H1 (cell line): Measurements from ENCODE around the gene MACROD2. TPM values are rescaled to one million over a fixed set of nuclear protein-coding genes. Genes with fewer than 3 reads are reported as not detected.

Experiments
- CTCF ChIA-PET: fragments of 300-600 bp; sonication (Branson Sonifier 250); formaldehyde crosslinking; loops from one replicate; lab custom pipeline; 2021; ENCODE audit not compliant: partially characterized antibody; lab: Charles Lee
- POLR2A ChIA-PET: fragments of 300-600 bp; sonication (Branson Sonifier 250); formaldehyde crosslinking; loops from one replicate; lab custom pipeline; 2021; ENCODE audit warnings: inconsistent platforms; ENCODE audit not compliant: partially characterized antibody; lab: Charles Lee
- DNase-seq, 2 experiments: peaks; one replicate each; pipeline versions ENCODE4 v3.0.0 to v3.0.0-alpha.2; 2010 to 2022; ENCODE audit warnings: low spot score in 2 of 2, low read depth in 1 of 2, mixed read lengths in 1 of 2
- FAIRE-seq: peaks from 2 replicates; lab custom pipeline; 2011; peaks lifted over from hg19 to GRCh38; lab: Jason Lieb, UNC
- H2AFZ ChIP-seq: 2 replicates; pipeline ENCODE4 v1.8.1; 2012; ENCODE audit warnings: low read length, inconsistent platforms
- H2AK5ac ChIP-seq: 2 replicates; pipeline ENCODE4 v1.6.1; 2013; ENCODE audit warnings: low read depth, low read length
- H2BK120ac ChIP-seq: replicated peaks from 2 replicates; pipeline ENCODE3; 2013; ENCODE audit warnings: low read depth, low read length, inconsistent platforms
- H2BK12ac ChIP-seq: 2 replicates; pipeline ENCODE4 v1.6.1; 2013; ENCODE audit warnings: low read depth, low read length
- H2BK15ac ChIP-seq: 2 replicates; pipeline ENCODE4 v1.6.1; 2013; ENCODE audit warnings: low read length
- H2BK20ac ChIP-seq: 2 replicates; pipeline ENCODE4 v1.6.1; 2013; ENCODE audit warnings: low read length
- H2BK5ac ChIP-seq: 2 replicates; pipeline ENCODE4 v1.6.1; 2013; ENCODE audit warnings: low read depth, low read length
- H3K14ac ChIP-seq: 2 replicates; pipeline ENCODE4 v1.6.1; 2013; ENCODE audit warnings: inconsistent platforms; ENCODE audit not compliant: insufficient read length
- H3K18ac ChIP-seq: 2 replicates; pipeline ENCODE4 v1.6.1; 2013; ENCODE audit warnings: low read length; ENCODE audit errors: extremely low read depth
- H3K23ac ChIP-seq: 2 replicates; pipeline ENCODE4 v1.6.1; 2013; ENCODE audit warnings: inconsistent platforms; ENCODE audit not compliant: insufficient read length
- H3K23me2 ChIP-seq: 2 replicates; pipeline ENCODE4 v1.6.1; 2013; ENCODE audit warnings: low read depth, low read length
- H3K27ac ChIP-seq: 2 replicates; pipeline ENCODE4 v1.6.1; 2011; ENCODE audit warnings: low read depth, low read length, inconsistent platforms
- H3K27me3 ChIP-seq, 4 experiments: replicated peaks in 1 of 4; 1 replicate in 1 of 4; 2 replicates in 3 of 4; pipeline versions ENCODE4 v1.6.1 to v1.8.1; 2011 to 2013; ENCODE audit warnings: low read length in 3 of 4, mild to moderate bottlenecking in 3 of 4, inconsistent platforms in 2 of 4, mixed read lengths in 2 of 4, moderate library complexity in 1 of 4; ENCODE audit not compliant: control insufficient read depth in 3 of 4, insufficient read depth in 3 of 4; ENCODE audit errors: extremely low read depth in 1 of 4
- H3K36me3 ChIP-seq, 4 experiments: 2 replicates each; pipeline versions ENCODE4 v1.6.1 to v1.8.1; 2011 to 2013; ENCODE audit warnings: mild to moderate bottlenecking in 4 of 4, low read length in 3 of 4, moderate library complexity in 2 of 4, control low read depth in 1 of 4, inconsistent platforms in 1 of 4; ENCODE audit not compliant: insufficient read depth in 4 of 4, control insufficient read depth in 2 of 4
- H3K4ac ChIP-seq: replicated peaks from 2 replicates; pipeline ENCODE3; 2013; ENCODE audit warnings: low read length, low read depth, mixed read lengths, inconsistent platforms; ENCODE audit not compliant: insufficient read length
- H3K4me1 ChIP-seq, 4 experiments: replicated peaks in 1 of 4; 1 replicate in 1 of 4; 2 replicates in 3 of 4; pipeline versions ENCODE4 v1.6.1 to v1.8.1; 2011 to 2013; ENCODE audit warnings: low read length in 3 of 4, inconsistent platforms in 2 of 4, mixed read lengths in 1 of 4; ENCODE audit not compliant: insufficient read depth in 4 of 4, control insufficient read depth in 3 of 4
- H3K4me2 ChIP-seq, 2 experiments: 2 replicates each; pipeline versions ENCODE4 v1.6.1 to v1.8.1; 2011 to 2013; ENCODE audit warnings: low read depth in 2 of 2, low read length in 2 of 2, control low read depth in 1 of 2, inconsistent platforms in 1 of 2, mild to moderate bottlenecking in 1 of 2; ENCODE audit not compliant: insufficient read depth in 1 of 2
- H3K4me3 ChIP-seq, 4 experiments: fragments of 200-600, 300-600 bp in 1 of 4; sonication (generic), shearing (Covaris generic), sonication (Bioruptor Twin) in 1 of 4; 2 replicates each; pipeline versions ENCODE4 v1.5.1 to v1.8.1; 2011 to 2016; ENCODE audit warnings: low read length in 4 of 4, low read depth in 3 of 4, control low read depth in 2 of 4, inconsistent platforms in 2 of 4, mild to moderate bottlenecking in 2 of 4, mixed read lengths in 1 of 4, moderate library complexity in 1 of 4; ENCODE audit not compliant: insufficient read depth in 2 of 4; ENCODE audit errors: extremely low read depth in 1 of 4
- H3K56ac ChIP-seq: replicated peaks from 2 replicates; pipeline ENCODE3; 2013; ENCODE audit warnings: low read depth, mild to moderate bottlenecking, mixed read lengths, low read length, inconsistent platforms; ENCODE audit not compliant: insufficient read length
- H3K79me1 ChIP-seq: 2 replicates; pipeline ENCODE4 v1.6.1; 2013; ENCODE audit warnings: low read depth, low read length, control low read depth
- H3K79me2 ChIP-seq, 2 experiments: 2 replicates each; pipeline versions ENCODE4 v1.6.1 to v1.8.1; 2012 to 2013; ENCODE audit warnings: low read length in 2 of 2, mild to moderate bottlenecking in 2 of 2, inconsistent platforms in 1 of 2; ENCODE audit not compliant: insufficient read depth in 2 of 2, control insufficient read depth in 1 of 2
- H3K9ac ChIP-seq, 4 experiments: replicated peaks in 1 of 4; 1 replicate in 1 of 4; 2 replicates in 3 of 4; pipeline versions ENCODE4 v1.6.1 to v1.8.1; 2011 to 2013; ENCODE audit warnings: low read depth in 3 of 4, low read length in 3 of 4, control low read depth in 2 of 4, mild to moderate bottlenecking in 2 of 4, moderate library complexity in 2 of 4, inconsistent platforms in 1 of 4; ENCODE audit errors: extremely low read depth in 1 of 4
- H3K9me3 ChIP-seq, 2 experiments: 2 replicates each; pipeline versions ENCODE4 v1.6.1 to v1.8.1; 2012 to 2013; ENCODE audit warnings: mild to moderate bottlenecking in 2 of 2, moderate library complexity in 2 of 2, control low read depth in 1 of 2, inconsistent platforms in 1 of 2, low read depth in 1 of 2, low read length in 1 of 2, mixed read lengths in 1 of 2; ENCODE audit not compliant: insufficient read depth in 2 of 2
- H4K20me1 ChIP-seq, 2 experiments: replicated peaks in 1 of 2; 2 replicates each; pipeline versions ENCODE3 to v1.8.1; 2011 to 2013; ENCODE audit warnings: inconsistent platforms in 2 of 2, low read length in 2 of 2, mild to moderate bottlenecking in 1 of 2; ENCODE audit not compliant: insufficient read depth in 2 of 2, control insufficient read depth in 1 of 2
- H4K5ac ChIP-seq: 2 replicates; pipeline ENCODE4 v1.6.1; 2013; ENCODE audit warnings: low read length, low read depth, mixed read lengths, inconsistent platforms; ENCODE audit not compliant: insufficient read length
- H4K8ac ChIP-seq: 2 replicates; pipeline ENCODE4 v1.8.0; 2013; ENCODE audit warnings: mild to moderate bottlenecking, moderate library complexity, low read length, inconsistent platforms; ENCODE audit not compliant: insufficient read depth; ENCODE audit errors: extremely low read depth
- H4K91ac ChIP-seq: replicated peaks from 2 replicates; pipeline ENCODE3; 2013; ENCODE audit warnings: low read length, mixed read lengths, inconsistent platforms; ENCODE audit not compliant: insufficient read length
- KDM1A ChIP-seq: fragments of 200-600, 300-600 bp; sonication (generic); IDR thresholded peaks from 2 replicates; pipeline ENCODE4 v1.7.1; 2016; ENCODE audit warnings: mild to moderate bottlenecking, low read length, borderline replicate concordance
- RFX5 ChIP-seq: IDR thresholded peaks from 2 replicates; pipeline ENCODE4 v1.6.1; 2011; ENCODE audit warnings: low read depth, low read length, improper control_type of control experiment, borderline replicate concordance
- SP1 ChIP-seq: IDR thresholded peaks from 2 replicates; pipeline ENCODE4 v1.6.1; 2011; ENCODE audit warnings: low read depth, low read length
- WGBS, 2 experiments: shearing (Covaris generic) in 1 of 2; methylation state at CpG; one replicate each; pipeline versions ENCODE4 v1.1.6 to v1.1.7; 2013 to 2015; ENCODE audit warnings: low lambda C conversion rate in 2 of 2, mixed read lengths in 2 of 2, inconsistent platforms in 1 of 2, low coverage in 1 of 2, missing lambda C conversion rate in 1 of 2; ENCODE audit not compliant: insufficient replicate concordance in 2 of 2, insufficient coverage in 1 of 2, insufficient read length in 1 of 2; ENCODE audit errors: extremely low coverage in 1 of 2, missing lambda C conversion rate in 1 of 2; 5-methylcytosine and 5-hydroxymethylcytosine counted together
- polyA plus RNA-seq, 7 experiments: library from polyadenylated mRNA; depleted of rRNA in 3 of 7; stranded (reverse) in 5 of 7; unstranded in 2 of 7; fragments of >200 nt in 5 of 7; fragments of 200-250 nt in 2 of 7; gene quantifications; 1 replicate in 5 of 7; 2 replicates in 1 of 7; 4 replicates in 1 of 7; pipeline versions ENCODE4 v1.2.1 to v1.2.3, GENCODE V29; 2011 to 2013; ENCODE audit warnings: missing spikeins in 2 of 7, mixed read lengths in 2 of 7
- total RNA-seq: library from RNA; stranded (reverse); fragmentation: NEBNext Ultra II Directional; extraction: Animal tissue kit (Norgen Biotek cat#: 25700); gene quantifications from 2 replicates; pipeline ENCODE4 v1.2.1, GENCODE V29; 2021

Gene MACROD2
- total and polyA plus RNA-seq, 2 of the 8 experiments (the other 6 are each of a cell fraction or from before 2014, with no cell fraction given) = 0.70 to 3.9 TPM

GRCh38 chr20:16064989-16065707, 2069.8 kb downstream of the MACROD2 start:
- Histone ChIP-seq H3K9me3 (0 out of 4 replicates have a peak, but pooled peaks cover 0 to 2% of the 10 kb centered on the region in 2 experiments), H3K4me1 (peaks cover 0 to 17% (median 16%) of the 10 kb centered on the region in 4 experiments; a peak in 5 of 7 replicates), H2BK15ac (no peak overlapping the region), H4K8ac (no peak overlapping the region), H3K56ac (no peak overlapping the region), H3K14ac (no peak overlapping the region), H3K4ac (no peak overlapping the region)
- TF ChIP-seq RFX5 (no peak), SP1 (0 out of 2 replicates have a peak, but pooled peaks have one; percentile 6), KDM1A (no peak)
- TF ChIP-seq, all 59 proteins: peak for 1
- no peak overlapping the region for H3K9ac ChIP-seq
- no peak overlapping the region for H2AK5ac ChIP-seq
- H3K27ac ChIP-seq = no peak overlapping the region
- H4K20me1 ChIP-seq = no peaks in the 10 kb centered on the region
- peak overlapping the region; percentile 48 to 75 for H3K4me2 ChIP-seq
- 44% methylated on average over 3 of the region's 3 CpGs; no CpG with 5 or more reads in 1 of the 2 experiments for WGBS, 2 experiments
- H3K79me1 ChIP-seq = no peaks in the 10 kb centered on the region
- peak overlapping the region; percentile 49 for H4K91ac ChIP-seq
- no peaks in the 10 kb centered on the region for H3K79me2 ChIP-seq
- peak overlapping the region in 1 of 4 experiments; percentile 18; a peak in 1 of 8 replicates for H3K4me3 ChIP-seq
- H2BK5ac ChIP-seq = peak overlapping the region; percentile 48; the same call in 1 of the 2 replicates
- no peak overlapping the region for H3K23ac ChIP-seq
- FAIRE-seq (peak; percentile 55), DNase-seq (no peak)
- no peaks in the 10 kb centered on the region for H3K36me3 ChIP-seq
- H4K5ac ChIP-seq = peak overlapping the region; percentile 55
- H2BK20ac ChIP-seq = peak overlapping the region; percentile 87
- no peaks in the 10 kb centered on the region for H3K23me2 ChIP-seq
- CTCF ChIA-PET = interaction anchor here (0.8 kb wide), 1 partner anchor 411 kb away, joined by 3 read pairs; no protein-coding TSS in a partner anchor
- H2AFZ ChIP-seq = peak overlapping the region; percentile 60; the same call in 1 of the 2 replicates
- H3K18ac ChIP-seq = no peak overlapping the region; the same call in 1 of the 2 replicates
- no peak overlapping the region for H2BK12ac ChIP-seq
- POLR2A ChIA-PET = no interaction called here
- no peaks in the 10 kb centered on the region for H3K27me3 ChIP-seq
- no peak overlapping the region for H2BK120ac ChIP-seq
